Thyroid gland (tissue), 4 donors: ENCODE results near the gene WDR87.

Experiments used
- POLR2A ChIP-seq, 2 donors: fragments of 450-650 bp; IDR thresholded peaks; one replicate each; pipeline ENCODE4 v1.6.1; 2017; ENCODE audit warnings: antibody characterized with exemption in 2 of 2, mild to moderate bottlenecking in 2 of 2, moderate library complexity in 1 of 2
- TF ChIP-seq, protein P1 (sequence below), 6 experiments: fragments of 200-600 bp in 3 of 6; fragments of 450-650 bp in 3 of 6; sonication (generic) in 3 of 6; IDR thresholded peaks; one replicate each; pipeline ENCODE4 v1.5.1; 2016 to 2019; ENCODE audit warnings: antibody characterized with exemption in 6 of 6, mild to moderate bottlenecking in 2 of 6, inconsistent platforms in 1 of 6, moderate library complexity in 1 of 6

DNA sequence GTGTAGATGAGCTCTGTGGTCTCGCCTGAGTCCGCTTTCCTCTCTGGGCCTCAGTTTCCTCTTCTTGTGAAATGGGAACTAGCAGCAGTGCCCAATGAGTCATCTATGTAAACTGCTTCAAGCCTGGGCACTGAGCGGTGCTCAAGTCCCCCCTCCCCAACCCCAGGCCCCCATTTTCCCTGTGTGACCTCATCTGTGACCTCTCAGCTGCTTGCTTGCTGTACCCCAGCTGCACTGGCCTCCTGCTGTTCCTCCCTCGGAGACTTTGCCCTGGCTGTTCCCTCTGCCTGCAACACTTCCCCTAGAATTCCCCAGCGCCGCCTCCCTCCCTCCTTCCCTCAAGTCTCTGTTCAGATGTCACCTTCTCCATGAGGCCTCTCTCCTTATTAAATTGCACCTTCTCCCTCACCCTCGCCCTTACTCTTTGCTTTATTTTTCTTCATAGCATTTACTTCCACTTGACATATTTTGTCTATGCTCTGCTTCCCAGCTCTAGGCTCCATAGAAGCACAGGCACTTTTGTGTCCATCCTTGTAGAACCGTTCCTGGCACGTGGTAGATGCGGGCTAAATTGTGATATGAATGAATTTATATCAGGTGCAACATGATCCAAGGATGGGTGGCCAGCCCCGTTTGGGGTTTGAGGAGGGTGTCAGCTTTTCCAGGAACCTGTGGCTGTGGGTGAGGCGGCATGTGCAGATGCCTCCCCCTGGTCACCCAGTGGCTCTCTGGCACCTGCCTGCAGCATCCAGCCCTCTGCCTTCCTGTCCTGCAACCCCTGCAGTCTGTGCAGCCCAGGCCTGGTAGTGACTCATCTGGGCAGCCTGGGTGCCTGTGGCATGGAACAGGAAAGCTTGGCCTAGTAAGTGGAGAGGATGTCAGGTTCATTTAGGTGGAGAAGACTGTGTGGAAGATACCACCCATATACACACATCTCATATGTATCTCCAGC is 26.9 kb upstream of the WDR87 start:
- TF ChIP-seq, protein P1, sequence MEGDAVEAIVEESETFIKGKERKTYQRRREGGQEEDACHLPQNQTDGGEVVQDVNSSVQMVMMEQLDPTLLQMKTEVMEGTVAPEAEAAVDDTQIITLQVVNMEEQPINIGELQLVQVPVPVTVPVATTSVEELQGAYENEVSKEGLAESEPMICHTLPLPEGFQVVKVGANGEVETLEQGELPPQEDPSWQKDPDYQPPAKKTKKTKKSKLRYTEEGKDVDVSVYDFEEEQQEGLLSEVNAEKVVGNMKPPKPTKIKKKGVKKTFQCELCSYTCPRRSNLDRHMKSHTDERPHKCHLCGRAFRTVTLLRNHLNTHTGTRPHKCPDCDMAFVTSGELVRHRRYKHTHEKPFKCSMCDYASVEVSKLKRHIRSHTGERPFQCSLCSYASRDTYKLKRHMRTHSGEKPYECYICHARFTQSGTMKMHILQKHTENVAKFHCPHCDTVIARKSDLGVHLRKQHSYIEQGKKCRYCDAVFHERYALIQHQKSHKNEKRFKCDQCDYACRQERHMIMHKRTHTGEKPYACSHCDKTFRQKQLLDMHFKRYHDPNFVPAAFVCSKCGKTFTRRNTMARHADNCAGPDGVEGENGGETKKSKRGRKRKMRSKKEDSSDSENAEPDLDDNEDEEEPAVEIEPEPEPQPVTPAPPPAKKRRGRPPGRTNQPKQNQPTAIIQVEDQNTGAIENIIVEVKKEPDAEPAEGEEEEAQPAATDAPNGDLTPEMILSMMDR (IDR thresholded peaks at IDR 0.05) = no peak
- TF ChIP-seq POLR2A (IDR thresholded peaks at IDR 0.05) = peak in 1 of 2 donors; percentile 14
